GM19043 (cell line): ENCODE measurements around the gene LSM3.

Experiments used
- ATAC-seq: cut with Tn5 transposase; IDR thresholded peaks from one replicate; pipeline ENCODE4 v1.9.1; 2021; ENCODE audit warnings: low read depth; ENCODE audit not compliant: unreplicated experiment

The LSM3 gene

DNA sequence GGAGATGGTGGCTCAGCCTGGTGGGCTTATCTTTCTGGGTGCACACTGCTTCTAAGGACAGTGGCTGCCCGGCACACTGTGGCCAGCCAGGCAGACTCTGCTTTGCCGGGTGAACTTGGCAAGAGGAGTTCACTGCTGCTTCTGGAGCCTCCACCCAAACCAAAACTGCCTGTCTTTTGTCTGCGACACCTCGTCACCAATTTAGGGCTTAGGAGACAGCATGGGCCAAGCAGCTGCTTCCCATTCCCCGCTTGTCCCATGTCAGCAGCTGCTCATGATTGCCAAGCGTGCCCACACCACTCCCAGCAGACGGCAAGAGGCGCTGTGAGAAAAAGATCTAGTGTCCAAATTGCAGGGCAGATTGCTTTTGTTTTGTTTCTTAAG lies 57.3 kb downstream of the LSM3 start:
- ATAC-seq, result no peak

DNA sequence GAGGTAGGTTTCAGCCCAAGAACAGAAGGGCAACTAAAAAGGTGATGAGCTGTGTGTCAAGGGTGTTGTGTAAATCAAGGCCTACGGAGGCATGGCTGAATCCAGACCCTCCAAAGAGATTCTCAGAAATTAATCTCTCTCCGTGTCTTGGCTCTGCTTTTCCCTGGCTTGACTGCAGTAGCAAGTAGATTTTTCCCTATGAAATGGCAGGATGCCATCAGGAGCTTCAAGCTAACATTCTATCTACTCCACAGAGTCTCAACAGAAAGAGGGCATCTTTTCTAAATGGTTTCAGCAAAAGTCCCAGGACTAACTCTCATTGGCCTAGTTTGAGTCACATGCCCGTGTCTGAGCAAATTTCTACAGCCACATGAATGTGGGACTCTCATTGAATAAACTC lies 58.3 kb downstream of the LSM3 start:
- no peak for ATAC-seq

DNA sequence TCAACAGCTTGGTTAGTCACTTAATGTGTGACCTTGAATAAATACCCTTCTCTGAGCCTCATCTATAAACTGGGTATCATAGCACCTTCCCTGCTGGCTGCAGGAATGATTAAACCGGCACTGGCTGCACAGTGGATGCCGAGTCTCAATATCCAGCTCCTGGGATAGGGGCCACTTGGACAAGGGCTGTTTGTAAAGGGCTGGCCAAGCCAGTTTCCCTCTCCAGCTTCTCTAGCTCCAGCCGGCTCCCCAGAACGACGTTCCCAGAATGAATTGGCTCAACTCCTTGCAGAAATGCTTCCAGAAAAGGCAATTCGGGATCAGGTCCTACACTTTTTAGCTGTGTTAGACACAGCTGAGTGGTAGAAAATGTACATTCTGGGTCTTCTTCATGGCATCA lies 58.8 kb downstream of the LSM3 start:
- no peak for ATAC-seq

DNA sequence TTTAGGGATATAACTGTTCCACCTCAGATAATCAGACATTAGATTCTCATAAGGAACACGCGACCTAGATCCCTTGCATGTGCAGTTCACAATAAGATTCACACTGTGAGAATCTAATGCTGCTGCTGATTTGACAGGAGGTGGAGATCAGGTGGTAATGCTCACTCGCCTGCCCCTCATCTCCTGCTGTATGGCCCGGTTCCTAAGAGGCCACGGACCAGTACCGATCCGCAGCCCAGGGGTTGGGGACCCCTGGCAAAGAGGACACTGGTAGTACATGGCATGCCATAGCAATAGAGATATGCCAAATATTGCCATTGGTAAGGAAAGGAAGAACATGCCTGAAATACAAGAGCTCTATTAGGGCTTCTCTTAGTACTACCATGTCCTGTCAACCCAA lies 59.7 kb downstream of the LSM3 start:
- ATAC-seq, result no peak

DNA sequence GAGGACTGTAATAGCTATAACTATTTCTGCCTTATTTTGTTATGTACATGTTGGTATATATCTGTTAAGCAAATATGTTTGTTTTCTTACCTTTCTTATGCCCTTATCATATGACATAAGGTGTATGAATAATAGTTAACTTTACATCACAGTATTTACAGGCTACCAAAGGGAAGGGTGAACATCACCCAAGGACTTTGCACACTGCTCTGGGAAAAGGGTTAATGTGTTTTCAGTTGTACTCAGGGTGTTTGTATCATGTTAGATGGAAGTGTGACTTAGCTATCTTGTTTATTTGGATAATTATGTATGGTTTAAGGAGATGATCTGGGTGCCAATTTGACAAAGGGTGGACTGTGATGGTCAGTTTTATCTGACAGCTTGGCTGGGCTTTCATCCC lies 60.3 kb downstream of the LSM3 start:
- no peak for ATAC-seq

DNA sequence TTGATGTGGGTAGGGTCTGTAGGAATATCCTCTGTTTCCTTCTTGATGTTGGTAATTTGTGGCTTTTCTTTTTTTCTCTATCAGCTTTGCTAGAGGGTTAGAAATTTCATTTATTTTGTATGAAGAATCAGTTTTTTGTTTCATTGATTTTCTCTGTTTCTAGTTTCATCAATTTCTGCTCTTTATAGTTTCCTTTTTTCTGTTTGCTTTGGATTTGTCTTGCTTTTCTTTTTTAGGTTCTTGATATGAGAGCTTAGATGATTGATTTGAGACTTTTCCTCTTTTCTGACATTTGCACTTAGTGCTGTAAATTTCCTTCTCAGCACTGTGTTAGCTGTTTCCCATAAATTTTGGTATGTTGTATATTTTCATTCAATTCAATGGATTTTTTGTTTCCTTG lies 61.3 kb downstream of the LSM3 start:
- no peak for ATAC-seq

DNA sequence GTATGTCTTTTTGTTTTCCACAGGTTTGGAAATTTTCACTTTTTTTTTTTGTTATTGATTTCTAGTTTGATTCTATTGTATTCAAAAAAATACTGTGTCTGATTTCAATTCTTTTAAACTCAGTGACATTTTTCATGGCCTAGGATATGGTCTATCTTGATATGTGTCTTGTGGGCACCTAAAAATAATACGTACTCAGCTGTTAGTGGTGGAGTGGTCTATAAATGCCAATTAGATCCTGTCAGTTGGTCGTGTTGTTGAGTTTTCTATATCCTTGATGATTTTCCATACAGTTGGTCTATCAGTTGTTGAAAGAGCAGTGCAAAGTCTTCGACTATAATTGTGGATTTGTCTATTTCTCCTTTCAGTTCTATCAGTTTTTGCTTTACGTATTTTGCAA lies 61.7 kb downstream of the LSM3 start:
- no peak for ATAC-seq

DNA sequence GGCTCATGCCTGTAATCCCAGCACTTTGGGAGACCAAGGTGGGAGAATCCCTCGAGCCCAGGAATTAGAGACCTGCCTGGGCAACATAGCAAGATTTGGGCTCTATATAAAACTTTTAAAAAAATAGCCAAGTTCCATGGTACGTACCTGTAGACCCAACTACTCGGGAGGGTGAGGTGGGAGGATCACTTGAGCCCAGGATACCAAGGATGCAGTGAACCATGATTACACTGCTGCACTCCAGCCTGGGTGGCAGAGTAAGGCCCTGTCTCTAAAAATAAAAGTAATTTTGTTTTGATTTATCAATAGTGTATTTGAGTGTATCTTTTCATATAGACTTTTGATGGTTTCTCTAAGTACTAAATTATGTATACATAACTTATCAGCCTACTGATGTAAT lies 63.1 kb downstream of the LSM3 start:
- no peak for ATAC-seq

DNA sequence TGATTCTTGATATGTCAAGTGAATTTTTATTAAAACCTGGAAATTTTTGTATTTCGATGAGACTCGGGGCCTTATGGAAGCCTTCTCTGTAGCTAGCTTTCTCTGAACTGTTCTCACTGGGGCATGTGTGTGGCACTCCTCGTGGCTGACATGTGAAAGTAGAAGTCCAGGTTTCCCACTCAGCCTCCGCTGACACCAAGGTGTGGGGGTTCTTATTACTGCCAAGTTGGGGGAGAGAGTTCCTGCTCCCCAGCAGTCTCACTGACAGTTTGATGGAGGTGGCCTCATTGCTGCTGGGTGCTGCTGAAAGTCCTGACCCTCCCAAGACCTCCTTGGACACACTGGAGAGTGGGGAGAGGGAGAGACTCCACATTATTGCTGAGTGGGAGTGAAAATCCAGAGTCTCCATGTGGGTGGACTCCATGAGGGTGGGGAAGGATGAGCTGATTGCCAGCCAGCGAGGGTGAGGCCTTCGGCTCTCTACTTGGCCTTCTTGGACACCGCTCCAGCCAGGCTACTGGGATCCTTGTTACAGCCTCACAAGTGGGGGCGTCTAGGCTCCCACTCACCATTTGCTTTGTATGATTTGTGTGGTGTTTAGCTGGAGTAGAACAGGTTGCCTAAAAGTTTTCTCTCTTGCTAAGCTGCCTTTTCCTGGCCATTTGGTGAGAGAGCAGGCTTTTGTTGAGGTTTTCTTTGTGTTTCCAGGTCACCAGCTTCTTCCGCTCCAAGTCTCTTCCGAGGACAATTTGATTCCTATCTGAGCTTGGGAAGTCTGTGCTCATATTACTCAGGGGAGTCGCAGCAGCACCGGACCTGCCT lies 64.1 kb downstream of the LSM3 start:
- no peak for ATAC-seq

DNA sequence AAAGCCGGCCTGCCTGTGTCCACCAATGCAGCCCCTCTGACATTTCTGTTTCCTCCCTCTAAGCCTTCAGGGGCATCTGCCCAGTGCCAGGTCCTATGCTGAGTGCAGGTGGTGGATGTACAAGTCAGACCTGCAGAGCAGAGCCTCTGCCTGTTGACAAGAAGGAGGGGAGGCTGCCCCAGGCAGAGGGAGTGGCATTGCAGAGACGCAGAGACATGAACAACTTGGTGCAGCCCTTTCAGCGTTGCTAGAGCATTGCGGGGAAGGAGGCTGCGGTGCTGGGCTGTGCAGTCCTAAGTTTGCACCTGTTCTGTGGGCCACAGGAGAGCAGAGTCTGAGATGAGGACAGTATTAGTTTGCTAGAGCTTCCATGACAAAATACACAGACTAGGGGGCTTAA lies 65.2 kb downstream of the LSM3 start:
- no peak for ATAC-seq

DNA sequence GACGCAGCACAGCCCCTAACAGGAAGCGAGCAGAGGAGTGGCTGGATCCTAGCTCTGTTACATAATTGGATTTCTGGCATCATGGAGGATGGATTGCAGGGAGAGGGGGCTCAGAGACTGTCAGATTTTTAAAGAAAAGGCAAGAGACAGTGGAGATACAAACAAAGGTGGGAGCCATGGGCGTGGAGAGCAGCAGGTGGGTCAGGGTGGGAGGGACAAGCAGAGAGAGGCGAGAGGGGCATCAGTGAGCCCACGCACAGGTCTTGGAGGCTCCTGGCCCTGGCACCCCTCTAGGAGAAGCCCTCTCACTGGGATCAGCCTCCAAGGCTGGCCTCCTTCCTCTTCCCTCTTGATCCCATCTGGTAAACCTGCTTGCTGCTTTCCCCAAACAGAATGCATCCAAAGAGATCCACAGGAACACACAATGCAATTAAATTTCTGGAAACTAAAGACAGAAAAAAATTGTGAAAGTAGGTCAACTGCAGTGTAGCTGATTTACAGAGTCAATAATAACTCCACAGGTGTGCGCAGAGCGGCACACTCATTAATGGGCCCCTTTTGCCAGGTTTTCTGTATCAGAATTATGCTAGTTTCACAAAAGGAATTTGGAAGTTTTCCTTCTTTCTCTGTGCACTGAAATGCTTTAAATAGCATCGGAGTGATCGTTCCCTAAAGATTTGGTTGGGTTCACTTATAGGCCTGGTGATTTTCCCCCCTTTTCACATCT lies 66.1 kb downstream of the LSM3 start:
- no peak for ATAC-seq

DNA sequence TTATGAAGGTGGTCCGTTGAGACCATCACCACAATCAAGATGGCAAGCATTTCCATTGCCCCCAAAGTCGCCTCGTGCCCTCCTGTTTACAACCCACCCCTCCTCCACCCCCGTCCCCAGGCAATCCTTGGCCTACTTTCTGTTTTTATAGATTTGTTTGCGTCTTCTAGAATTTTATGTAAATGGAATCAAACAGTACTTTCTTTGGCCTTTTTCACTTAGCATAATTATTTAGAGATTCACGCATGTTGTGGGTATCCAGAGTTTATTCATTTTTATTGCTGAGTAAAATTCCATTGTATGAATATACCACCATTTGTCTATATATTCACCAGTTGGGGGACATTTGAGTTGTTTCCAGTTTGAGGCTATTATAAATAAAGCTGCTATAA lies 66.6 kb downstream of the LSM3 start:
- ATAC-seq, result no peak

DNA sequence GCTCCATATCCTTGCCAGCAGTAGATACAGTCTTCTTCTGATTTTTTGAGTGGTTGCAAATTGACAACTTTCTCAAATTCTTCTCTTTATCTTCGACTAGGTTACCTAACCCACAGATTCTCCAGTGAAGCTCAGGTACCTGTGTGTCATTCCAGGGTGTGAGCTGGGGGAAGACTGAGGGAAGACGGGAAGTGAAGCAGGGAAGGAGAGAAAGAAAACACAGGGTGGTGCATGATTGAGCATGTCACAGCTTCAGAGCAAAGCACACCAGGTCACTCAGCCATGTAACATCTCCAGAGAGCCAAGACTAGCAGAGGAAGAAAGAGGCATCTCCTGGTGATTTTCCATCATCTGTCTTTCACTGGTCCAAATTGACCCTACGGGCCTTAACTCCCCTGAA lies 67.2 kb downstream of the LSM3 start:
- ATAC-seq, result no peak

DNA sequence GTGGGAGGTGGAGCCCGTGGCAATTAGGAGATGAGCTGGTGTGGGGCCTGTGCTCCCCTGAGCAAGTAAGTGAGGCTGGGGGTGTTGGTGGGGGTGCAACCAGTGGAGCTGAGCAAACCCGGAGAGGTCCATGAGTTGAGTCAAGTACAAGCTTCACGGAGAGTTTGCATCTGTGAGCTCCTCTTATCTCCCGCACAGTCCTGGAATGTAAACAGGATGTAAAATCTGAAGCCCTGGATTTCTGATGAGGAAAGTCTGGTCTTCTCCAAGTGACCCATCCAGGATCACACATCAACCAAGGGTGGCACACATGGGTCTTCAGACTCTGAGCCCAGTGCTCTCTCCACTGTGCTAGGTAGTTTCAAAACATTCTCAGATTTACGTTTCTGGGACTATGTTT lies 67.8 kb downstream of the LSM3 start:
- ATAC-seq, result no peak

DNA sequence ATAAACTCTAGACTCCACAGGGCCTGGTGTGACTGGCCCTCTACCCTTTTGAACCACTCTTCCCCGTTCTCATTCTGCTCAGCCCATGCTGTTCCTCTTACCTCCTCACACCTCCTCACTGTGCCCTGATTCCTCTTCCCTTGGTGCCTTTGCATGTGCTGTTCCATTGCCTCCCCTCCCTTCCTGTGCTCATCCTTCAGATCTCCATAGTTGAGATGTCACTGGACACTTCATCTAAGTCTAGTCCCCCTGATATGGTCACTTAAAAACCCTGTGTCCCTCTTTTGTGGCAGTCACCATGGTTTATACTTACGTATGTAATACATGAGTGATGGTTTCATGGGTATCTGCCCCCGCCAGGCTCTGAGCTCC lies 69.8 kb downstream of the LSM3 start:
- no peak for ATAC-seq

DNA sequence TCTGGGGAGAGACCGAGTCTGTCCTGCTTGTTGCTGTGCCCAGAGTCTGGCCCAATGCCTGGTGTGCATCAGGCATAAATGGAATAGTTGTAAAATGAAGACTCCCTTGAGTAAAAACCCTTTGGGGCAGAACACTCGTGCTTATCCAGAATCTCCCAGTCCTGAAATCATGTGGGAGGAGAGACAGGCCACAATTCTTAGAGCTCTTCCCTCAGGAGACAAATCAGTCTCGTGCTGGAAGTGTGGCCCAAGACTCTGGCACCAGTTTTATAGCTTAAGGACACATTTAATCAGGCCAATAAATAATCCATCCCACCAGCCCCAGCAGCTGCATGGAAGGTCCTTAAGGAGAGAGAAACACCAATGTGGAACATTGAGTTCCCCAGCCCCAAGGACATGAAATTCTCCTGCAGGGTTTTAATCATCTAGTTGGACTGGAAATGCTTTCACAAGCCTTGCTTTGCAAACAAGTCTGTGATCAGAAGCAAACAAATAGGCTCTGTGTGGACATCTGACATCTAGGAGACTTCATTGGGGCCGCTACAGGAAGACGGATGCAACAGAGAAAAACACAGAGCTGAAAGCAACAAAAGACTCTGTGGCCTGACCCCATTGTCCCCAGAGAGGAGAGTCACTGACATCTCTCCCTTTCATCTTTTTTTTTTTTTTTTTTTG lies 70.4 kb downstream of the LSM3 start:
- no peak for ATAC-seq
